Activated CD8-positive, alpha-beta memory T cell treated with anti-CD3 and anti-CD28 coated beads, Interleukin-2, amount 50 U/mL, for 48 hours (primary cell): ENCODE measurements around the gene ARF6.
"Not testable (repeated sequence)": the region's sequence is repeated elsewhere in the genome, so short reads cannot be mapped to it uniquely, and the experiment has no call there.

Experiments used
- DNase-seq: peaks from one replicate; pipeline ENCODE4 v3.0.0-alpha.2; 2020

The ARF6 gene

DNA sequence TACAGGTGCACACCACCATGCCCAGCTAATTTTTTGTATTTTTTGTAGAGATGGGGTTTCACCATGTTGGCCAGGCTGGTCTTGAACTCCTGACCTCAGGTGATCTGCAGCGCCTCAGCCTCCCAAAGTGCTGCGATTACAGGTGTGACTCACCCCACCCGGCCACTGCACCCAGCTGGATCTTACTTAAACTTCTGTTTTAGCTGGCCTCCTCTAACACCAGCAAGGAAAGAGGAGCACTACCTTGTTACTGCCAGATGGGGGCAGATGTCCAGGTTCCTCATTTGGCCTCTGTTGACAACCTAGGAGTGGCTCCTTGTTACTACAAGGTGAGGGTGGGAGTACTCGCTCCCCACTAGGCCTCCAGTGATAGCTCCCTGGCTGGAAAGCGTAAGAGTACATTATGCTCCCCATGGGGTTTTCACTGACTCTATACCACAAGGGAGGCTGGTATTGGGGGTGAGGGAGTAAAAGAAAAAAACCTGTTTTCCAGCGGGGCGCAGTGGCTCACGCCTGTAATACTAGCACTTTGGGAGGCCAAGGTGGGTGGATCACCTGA is 13.2 kb upstream of the ARF6 start:
- peak; percentile 75 for DNase-seq

DNA sequence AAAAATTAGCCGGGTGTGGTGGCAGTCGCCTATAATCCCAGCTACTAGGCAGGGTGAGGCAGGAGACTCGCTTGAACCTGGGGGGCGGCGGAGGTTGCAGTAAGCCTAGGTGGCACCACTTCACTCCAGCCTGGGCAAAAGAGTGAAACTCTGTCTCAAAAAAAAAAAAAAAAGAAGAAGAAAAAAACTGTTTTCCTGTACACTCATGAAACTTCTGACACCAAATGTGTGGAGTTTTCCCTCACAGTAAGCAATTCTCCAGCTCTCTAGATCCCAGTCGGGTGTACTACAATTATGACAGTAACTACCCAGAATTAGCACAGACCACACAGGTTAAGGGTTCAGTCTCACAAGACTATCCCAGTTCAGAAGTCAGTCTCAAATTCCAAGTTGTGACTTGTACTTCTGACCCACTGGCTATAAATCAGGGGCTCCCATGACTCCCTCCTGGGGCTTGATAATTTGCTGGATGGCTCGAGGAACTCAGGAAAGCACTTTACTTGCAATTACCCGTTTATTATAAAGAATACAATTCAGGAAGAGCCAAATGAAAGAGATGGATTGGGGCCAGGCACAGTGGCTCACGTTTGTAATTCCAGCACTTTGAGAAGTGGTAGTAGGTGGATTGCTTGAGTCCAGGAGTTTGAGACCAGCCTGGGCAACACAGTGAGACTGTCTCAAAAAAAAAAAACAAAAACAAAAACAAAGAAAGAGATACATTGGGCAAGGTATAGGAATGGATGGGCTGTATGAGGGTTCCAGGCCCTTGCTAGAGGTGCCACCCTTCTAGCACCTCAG is 12.4 kb upstream of the ARF6 start:
- no peak for DNase-seq

DNA sequence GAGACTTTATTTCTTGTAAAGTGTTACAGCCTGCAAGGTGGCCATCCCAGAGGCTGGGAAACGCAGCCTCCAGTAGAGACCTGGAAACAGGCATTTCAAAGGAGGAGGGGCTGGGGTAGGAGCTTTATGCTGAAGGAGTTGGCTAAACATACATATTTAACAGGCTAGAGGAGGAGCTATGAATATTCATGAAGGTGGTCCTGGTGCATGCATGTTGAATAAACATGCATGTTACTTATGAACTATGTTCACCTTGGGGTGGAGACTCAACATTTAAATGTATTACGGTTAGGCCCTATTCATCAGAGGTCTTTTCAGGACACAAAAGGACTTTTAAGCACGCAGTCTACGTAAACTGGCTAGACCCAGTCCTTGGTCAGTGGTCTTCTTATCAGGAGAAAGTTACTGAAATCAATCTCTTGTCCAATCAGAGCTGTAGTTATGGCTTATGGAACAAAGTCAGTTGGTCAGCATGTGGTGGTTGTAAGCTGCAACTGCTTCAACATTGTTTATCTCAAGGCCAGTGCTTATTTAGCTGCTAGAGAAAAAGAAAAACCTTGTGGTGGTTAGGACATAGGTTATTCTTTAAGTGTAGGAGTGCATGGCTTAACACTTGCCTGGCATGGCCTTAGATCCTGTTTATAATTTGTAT is 11.4 kb upstream of the ARF6 start:
- DNase-seq = peak; percentile 38

DNA sequence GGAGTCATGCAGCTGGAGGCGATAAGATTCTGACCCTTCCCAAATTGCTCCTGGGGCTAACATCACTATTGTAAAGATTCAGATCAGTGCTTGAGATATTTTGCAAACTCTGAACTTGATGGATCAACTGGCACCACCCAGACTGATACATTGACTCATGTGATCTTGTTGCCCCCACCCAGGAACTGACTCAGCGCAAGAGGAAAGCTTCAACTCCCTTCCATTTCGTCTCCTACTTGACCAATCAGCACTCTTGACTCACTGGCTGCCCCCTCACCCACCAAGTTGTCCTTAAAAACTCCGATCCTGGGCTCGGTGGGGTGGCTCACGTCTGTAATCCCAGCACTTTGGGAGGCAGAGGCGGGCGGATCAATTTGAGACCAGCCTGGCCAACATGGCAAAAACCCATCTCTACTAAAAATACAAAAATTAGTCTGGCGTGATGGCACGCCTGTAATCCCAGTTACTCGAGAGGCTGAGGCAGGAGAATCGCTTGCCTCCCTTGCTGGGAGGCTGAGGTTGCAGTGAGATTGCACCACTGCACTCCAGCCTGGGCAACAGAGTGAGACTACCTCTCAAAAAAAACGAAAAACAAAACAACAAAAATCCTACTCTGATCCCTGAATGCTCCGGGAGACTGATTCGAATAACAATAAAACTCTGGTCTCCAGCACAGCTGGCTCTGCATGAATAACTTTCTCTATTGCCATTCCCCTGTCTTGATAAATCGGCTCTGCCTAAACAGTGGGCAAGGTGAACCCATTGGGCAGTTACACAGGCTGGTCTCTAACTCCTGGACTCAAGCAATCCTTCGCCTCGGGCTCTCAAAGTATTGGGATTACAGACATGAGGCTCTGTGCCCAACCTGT is 9.8 kb upstream of the ARF6 start:
- DNase-seq = peak; percentile 43

DNA sequence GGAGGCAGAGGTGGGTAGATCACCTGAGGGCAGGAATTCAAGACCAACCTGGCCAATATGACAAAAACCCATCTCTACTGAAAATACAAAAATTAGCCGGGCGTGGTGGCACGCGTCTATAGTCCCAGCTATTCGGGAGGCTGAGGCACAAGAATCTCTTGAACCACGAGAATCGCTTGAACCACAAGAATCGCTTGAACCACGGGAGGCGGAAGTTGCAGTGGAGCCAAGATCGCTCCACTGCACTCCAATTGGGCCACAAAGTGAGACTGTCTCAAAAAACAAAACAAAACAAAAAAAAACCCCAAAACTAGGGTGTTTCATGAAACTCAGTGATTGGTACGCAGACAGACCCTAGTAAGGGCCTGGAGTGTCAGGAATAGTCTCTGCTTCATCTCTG is 6.4 kb upstream of the ARF6 start:
- DNase-seq = no peak

DNA sequence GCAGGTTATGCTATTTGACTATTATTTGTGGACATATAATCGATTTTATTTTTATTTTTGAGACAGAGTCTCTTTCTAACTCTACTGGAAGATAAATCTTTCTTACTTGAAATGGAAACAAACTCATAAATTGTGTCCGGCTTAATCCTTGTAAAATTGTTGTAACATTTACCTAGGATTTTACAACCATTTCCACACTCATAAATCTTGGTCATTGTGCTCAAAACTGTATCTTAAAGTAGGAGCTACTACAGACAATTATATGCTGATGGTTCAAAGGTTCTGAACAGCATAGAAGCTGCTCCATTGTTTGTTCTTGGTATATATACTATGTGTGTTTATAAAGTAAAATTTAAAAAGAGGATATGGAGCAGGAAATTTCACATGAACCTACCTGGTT is 4.6 kb upstream of the ARF6 start:
- DNase-seq = no peak

DNA sequence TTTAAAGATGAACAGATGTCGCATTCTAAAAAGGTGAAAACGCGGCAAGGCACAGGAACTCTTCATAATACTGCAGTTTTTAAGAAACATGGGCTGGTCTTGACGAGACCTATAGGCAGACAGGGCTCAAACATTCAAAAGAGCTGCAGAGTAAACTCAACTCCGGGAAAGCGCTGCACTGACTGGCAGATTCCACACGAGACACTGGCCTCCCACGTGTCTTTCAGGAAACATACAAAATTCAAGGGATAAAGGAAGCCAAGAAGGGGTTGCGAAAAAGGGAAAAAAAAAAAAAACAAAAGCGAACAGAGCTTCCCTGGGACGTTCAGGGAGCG is 614 bp upstream of the ARF6 start:
- no peak for DNase-seq

DNA sequence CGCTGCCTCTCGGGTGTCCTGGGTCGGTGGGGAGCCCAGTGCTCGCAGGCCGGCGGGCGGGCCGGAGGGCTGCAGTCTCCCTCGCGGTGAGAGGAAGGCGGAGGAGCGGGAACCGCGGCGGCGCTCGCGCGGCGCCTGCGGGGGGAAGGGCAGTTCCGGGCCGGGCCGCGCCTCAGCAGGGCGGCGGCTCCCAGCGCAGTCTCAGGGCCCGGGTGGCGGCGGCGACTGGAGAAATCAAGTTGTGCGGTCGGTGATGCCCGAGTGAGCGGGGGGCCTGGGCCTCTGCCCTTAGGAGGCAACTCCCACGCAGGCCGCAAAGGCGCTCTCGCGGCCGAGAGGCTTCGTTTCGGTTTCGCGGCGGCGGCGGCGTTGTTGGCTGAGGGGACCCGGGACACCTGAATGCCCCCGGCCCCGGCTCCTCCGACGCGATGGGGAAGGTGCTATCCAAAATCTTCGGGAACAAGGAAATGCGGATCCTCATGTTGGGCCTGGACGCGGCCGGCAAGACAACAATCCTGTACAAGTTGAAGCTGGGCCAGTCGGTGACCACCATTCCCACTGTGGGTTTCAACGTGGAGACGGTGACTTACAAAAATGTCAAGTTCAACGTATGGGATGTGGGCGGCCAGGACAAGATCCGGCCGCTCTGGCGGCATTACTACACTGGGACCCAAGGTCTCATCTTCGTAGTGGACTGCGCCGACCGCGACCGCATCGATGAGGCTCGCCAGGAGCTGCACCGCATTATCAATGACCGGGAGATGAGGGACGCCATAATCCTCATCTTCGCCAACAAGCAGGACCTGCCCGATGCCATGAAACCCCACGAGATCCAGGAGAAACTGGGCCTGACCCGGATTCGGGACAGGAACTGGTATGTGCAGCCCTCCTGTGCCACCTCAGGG is 679 bp downstream of the ARF6 start:
- DNase-seq = peak; percentile 95

DNA sequence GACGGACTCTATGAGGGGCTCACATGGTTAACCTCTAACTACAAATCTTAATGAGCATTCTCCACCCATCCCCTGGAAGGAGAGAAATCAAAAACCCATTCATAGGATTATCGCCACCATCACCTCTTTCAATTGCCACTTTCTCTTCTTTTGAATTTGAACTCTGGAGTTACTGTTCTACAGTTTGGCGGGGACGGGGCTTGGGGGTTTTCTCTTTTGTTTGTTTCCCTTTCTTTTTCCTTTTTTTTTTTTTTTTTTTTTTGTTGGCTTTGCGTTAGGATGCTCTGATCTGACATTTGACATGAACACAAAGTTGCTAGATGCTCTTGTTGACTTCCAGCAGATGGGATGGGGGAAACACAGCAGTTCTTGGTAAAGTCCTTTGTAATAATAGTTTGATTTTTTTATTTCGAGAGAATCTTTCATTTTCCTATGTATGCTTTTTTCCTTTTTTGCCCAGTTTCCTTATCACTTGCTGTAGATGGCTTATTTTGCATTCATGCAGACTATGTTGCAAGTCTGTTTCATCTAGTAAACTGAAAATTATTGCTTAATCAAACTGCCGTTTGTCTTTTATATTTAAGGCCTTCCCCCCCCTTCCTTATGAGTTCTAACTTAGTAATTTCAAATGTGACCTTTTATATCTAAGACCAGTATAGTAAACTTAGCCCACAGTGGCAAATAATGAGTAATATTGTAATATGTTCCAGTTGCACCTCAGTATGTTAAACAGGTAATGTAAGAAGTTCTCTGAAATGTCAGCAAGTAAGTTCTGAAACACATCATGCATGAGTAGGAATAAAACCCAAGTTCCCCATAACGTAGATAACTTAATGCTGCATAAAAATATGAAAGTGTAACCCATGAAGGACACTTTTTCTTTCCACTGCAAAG is 1.6 kb downstream of the ARF6 start:
- not testable (repeated sequence) for DNase-seq

DNA sequence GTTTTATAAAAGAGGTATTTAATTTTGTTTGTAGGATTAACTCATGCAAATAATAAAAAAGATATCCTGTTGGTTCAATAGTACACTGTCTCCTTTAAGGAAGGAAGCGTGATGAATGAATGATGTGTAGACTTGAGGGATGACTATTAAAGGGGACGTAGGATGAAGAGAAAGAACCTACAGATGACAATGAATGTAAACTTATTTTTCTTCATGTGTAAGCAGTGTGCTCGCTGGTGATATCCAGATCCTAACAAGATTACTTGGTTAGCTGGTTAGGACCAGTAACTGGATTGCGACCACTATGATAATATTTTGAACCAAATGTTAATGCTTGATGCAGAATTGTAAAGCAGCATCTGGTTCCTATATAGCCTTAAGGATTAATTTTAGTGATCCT is 2.6 kb downstream of the ARF6 start:
- DNase-seq = no peak

DNA sequence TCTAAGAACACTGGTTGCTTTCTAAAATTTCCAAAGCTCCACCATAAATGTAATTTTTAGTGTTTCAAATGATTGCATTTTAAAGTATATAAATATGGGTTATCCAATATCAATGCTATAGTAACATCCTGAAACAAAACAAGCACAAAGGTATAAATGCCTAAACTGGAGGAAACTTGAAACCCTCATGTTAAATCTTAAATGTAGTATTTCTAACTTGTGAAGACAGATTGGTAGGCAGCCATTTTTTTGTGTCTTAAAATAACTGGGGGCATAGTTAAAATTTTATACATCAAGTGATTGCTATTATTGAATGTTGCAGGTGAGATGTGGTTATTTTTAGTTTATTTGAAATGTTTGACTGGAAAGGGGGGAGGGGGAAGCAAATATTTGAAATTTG is 3.4 kb downstream of the ARF6 start:
- DNase-seq = not testable (repeated sequence)

DNA sequence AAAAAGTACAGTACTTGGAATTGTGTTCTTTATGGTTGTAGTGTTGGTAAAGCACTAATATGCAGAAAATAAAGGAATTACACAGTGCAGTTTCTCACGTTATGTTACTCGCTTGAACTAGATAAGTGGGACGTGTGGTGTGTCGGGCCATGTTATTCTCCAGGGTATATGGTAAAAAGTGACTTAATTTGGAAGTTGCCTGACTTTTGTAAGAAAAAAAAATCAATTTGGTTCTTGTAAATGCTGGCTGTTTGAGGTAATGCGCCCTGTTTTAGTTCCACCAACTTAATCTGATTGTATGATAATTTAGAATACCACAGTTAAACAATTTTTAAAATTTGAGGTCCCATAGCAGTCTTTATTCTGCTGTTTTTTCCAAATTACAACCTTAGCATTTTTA is 4.1 kb downstream of the ARF6 start:
- DNase-seq = no peak

DNA sequence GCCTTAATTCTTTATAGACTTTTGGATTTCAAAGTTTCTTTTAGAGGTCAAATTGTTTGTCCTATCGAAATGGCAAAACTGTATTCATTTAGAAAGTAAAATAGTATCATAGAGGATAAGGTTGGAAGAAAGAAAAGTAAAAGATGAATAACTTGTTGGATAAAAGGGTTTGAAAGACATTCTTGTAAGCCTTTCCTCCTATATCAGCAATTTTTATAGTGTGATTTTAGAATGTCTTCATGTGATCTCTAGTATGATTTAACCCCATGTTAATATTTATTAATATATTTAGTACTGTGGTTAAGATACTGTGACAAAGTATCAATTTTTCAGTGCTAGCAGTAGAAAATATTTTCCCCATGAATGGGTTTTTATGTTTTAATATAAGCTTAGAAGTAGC is 4.5 kb downstream of the ARF6 start:
- DNase-seq = no peak

DNA sequence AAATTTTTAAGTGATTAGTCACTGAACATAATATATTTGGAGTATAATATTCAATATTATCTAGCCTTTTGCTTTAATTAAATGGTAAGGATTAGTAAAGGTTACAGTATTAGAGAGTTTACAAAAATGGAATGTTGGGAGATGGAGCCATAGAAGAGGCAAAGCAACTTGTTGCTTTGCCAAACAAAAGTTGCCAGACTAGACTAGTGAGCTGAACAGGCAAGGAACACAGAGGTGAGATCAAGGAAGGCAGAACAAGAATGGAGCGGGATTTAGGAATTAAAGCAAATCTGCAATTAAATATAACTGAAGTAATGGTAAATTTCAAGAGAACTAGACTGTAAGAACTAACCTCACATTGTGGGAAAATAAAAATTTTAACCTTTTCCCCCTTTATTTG is 5.1 kb downstream of the ARF6 start:
- no peak for DNase-seq

DNA sequence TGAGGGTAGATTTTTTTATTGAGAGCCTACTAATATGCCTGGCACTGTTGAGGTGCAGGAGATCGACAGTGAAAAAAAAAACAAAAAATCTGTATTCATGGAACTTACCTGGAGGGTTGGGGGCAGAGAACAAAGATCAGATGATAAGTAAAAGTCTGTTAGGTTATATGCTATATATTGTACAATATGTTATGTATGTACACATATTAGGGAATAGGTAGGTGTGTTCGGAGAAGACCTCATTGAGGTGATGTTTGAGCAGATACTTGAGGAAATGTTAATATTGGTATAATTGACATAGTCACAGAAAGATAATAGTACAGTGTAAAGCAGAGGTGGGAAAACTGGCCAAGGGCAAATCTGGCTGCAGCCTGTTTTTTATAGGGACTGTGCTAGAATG is 5.6 kb downstream of the ARF6 start:
- no peak for DNase-seq

DNA sequence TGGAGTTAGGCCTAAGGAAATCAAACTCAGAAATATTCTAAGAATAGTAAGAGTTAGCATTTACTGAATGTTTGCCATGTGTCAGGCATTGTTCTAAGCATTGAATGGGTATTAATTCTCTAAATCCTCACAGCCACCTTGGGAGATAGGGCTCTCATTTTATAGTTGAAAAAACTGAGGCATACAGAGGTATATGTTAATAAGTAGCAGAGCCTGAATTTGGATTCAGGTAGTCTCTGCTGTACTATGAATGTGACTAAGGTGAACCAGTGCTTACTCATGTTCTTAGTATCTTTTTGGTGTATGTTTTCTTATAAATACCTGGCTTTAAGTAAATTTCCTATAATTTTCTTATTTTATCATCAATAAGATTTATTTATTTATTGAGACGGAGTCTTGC is 8.1 kb downstream of the ARF6 start:
- no peak for DNase-seq

DNA sequence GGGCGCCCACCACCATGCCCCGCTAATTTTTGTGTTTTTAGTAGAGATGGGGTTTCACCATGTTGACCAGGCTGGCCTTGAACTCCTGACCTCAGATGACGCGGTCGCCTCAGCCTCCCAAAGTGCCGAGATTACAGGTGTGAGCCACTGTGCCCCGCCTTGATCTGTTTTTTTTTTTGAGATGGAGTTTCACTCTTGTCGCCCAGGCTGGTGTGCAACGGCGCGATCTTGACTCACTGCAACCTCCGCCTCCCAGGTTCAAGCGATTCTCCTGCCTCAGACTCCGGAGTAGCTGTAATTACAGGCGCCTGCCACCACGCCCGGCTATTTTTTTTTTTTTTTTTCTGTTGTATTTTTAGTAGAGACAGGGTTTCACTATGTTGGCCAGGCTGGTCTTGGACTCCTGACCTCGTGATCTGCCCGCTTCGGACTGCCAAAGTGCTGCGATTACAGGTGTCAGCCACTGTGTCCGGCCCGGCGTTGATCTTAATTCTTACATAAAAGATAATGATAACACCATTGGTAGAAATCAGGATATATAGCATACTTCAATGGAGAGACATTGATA is 9.9 kb downstream of the ARF6 start:
- not testable (repeated sequence) for DNase-seq

DNA sequence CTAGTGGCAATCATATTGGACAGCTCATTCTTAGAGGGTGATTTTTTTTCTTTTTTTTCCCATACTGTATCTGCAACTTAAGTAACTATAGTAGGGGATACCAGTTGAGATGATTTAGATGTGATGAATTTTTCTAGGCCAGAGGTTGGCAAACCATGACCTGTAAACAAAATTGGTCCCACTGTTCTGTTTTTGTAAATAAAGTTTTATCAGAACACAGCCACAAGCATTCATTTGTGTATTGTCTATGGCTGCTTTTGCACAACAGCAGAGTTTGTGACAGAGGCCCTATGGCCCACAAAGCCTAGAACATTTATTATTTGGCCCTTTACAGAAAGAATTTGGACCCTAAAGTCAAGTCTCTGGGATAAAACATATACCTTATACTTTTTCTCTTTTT is 11.4 kb downstream of the ARF6 start:
- no peak for DNase-seq

DNA sequence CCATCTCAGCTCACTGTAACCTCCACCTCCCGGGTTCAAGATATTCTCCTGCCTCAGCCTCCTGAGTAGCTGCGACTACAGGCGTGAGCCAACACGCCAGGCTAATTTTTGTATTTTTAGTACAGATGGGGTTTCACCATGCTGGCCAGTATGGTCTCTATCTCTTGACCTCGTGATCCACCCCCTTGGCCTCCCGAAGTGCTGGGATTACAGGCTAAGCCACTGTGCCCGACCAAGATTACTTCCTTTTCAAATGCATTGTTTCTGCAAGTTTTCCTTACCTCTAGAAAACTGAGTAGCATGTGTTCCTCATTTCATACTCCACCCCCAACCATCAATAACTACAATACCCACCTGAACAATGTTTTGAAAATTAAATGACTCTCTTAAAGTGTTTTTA is 13.1 kb downstream of the ARF6 start:
- no peak for DNase-seq

DNA sequence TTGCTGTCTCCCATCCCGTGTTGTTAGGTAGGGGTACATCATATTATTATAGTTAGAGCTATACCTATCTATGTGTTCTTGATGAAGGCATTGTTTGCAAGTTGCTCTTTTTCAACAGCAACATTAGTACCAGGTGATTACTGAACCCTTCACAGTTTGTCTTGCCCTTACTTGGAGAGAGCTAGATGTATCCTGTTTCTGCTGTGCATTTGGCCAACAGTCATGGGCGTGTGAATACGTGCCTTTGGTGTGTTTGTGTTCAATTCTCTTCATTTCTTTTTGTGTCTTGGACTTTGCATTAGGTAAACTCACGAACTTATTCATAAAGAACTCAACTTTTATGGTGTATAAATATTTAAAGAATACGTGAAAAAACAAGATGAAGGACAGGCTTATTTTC is 14.3 kb downstream of the ARF6 start:
- DNase-seq = no peak

DNA sequence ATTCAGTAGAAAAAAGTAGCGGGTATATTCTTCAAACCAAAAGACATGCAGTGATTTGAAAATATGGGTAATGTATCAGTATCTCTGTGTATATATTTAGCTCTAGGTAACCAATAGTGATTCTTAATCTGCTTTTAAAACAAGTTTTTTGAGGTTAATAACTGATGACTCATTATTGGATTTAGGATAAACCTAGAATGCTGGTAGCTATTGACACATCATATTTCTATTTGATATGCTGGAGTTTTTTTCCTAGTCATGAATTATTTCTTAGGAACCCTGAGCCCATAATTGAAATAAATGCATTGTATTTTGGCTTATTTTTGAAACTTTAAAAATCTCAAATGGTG is 15.5 kb downstream of the ARF6 start:
- no peak for DNase-seq
